ENCODE data around the gene LARGE1. TPM values are rescaled to one million over a fixed set of nuclear protein-coding genes. Genes with fewer than 3 reads are reported as not detected.
"Not testable (repeated sequence)": the region's sequence is repeated elsewhere in the genome, so short reads cannot be mapped to it uniquely, and the experiment has no call there.

Gene LARGE1
- total RNA-seq, 1 donor from 2014 or later, result 29.5 TPM

DNA sequence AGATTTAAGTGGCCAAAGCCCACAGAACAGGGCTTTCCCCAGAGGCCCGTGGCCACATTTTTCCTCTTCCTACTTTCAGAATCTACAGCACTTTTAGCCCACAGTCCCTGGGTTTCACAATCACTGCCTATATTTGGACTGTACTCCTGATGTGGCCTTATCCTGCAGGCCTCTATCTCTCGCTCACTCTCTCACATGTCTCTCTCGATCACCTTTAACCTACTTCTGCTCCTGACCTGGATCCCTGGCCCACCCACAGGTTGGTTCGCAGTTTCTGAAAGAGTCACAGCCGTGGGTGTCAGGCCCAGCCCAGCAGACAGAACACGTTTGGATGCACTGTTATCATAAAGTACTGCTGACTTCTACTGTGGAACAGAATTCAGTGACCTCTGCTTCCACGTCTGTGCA lies 55.5 kb downstream of the LARGE1 start:
- Histone ChIP-seq H3K9me3 (no peaks in the 10 kb centered on the region), H3K4me1 (peaks cover 31% of the 10 kb centered on the region), H3K27ac (peak overlapping the region; percentile 69), H3K36me3 (no peaks in the 10 kb centered on the region), H3K4me3 (no peak overlapping the region), H3K27me3 (no peaks in the 10 kb centered on the region)
- TF ChIP-seq POLR2A (IDR thresholded peaks at IDR 0.05) (no peak), POLR2AphosphoS5 (IDR thresholded peaks at IDR 0.05; ENCODE audit: insufficient read depth in 1 of 2, low read depth in 1 of 2) (no peak), CTCF (IDR thresholded peaks at IDR 0.05) (no peak)
- no peak for DNase-seq (ENCODE audit: extremely low spot score in 2 of 2)
- intact Hi-C loops (cut with DNase I), result no loop called here

DNA sequence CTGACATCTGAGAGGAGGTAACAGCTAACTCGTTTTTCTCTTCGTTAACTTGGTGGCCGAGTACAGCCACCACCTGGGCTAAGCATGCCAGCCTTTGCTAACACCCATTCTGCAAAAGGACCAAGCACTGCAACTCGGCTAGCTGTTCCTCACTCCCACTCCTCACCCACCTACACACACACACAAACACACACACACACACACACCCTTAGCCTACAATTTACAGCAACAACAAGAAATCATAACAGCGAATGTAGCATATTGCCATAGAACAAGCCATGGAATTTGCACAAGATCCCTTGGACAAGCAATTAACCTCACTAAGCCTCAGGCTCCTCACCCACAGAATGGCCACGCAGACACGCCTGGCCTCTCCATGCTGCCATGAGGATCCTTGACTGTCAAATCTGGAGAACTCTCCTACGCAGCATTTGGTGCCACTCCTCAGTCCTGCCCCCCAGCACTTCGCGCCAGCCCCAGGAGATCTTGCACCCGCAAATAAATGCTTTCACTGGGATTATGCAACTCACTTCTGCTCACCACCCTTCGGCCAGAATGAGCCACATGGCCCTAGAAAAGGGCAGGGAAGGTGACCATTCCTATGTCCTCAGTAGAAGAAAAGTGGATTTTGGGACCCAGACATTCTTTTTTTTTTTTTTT lies 58.9 kb downstream of the LARGE1 start:
- peaks cover 17% of the 10 kb centered on the region for H3K4me1 ChIP-seq
- no peak for DNase-seq (ENCODE audit: extremely low spot score in 2 of 2)
- no peak overlapping the region for H3K27ac ChIP-seq
- H3K9me3 ChIP-seq, result no peaks in the 10 kb centered on the region
- H3K4me3 ChIP-seq, result no peak overlapping the region
- no peaks in the 10 kb centered on the region for H3K27me3 ChIP-seq
- no peaks in the 10 kb centered on the region for H3K36me3 ChIP-seq
- no peak for TF ChIP-seq POLR2AphosphoS5 (IDR thresholded peaks at IDR 0.05; ENCODE audit: insufficient read depth in 1 of 2, low read depth in 1 of 2)
- TF ChIP-seq CTCF (IDR thresholded peaks at IDR 0.05), result no peak
- intact Hi-C loops (cut with DNase I), result no loop called here

- intact Hi-C loops (cut with DNase I), result no loop called here
- no peaks in the 10 kb centered on the region for H3K9me3 ChIP-seq
- H3K36me3 ChIP-seq, result no peaks in the 10 kb centered on the region
- H3K27ac ChIP-seq, result no peak overlapping the region
- no peaks in the 10 kb centered on the region for H3K27me3 ChIP-seq
- DNase-seq (ENCODE audit: extremely low spot score in 2 of 2), result no peak
- no peak overlapping the region for H3K4me3 ChIP-seq
- peaks cover 16% of the 10 kb centered on the region for H3K4me1 ChIP-seq
- TF ChIP-seq POLR2A (IDR thresholded peaks at IDR 0.05) (no peak), POLR2AphosphoS5 (IDR thresholded peaks at IDR 0.05; ENCODE audit: insufficient read depth in 1 of 2, low read depth in 1 of 2) (no peak)
Observed at GRCh38 chr22:33860386-33860785, 59.9 kb downstream of the LARGE1 start.

DNA sequence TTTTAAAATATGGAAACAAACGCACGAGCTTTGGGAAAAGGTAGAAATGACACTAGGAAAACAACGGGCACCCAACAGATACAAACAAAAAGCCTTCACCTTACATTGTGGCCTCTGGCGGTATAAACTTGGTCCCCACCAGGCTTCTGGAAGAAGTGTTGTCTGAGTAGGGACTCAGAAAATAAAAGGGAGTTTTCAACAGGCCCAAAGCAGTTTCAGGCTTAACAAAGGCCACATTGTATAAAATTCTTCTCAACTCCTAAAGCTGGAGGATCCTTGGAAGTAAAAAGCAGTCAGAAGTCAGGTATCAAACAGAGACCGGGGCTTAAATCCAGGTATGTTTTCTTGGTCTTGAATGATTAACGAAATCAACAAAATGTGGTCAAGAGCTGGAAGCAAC lies 61.0 kb downstream of the LARGE1 start:
- H3K27ac ChIP-seq, result no peak overlapping the region
- peaks cover 11% of the 10 kb centered on the region for H3K4me1 ChIP-seq
- intact Hi-C loops (cut with DNase I), result no loop called here
- H3K9me3 ChIP-seq, result no peaks in the 10 kb centered on the region
- H3K27me3 ChIP-seq, result no peaks in the 10 kb centered on the region
- no peak overlapping the region for H3K4me3 ChIP-seq
- no peak for DNase-seq (ENCODE audit: extremely low spot score in 2 of 2)
- no peak for TF ChIP-seq POLR2AphosphoS5 (IDR thresholded peaks at IDR 0.05; ENCODE audit: insufficient read depth in 1 of 2, low read depth in 1 of 2)
- no peak for TF ChIP-seq CTCF (IDR thresholded peaks at IDR 0.05)
- no peak for TF ChIP-seq POLR2A (IDR thresholded peaks at IDR 0.05)
- H3K36me3 ChIP-seq, result no peaks in the 10 kb centered on the region

- H3K27ac ChIP-seq; DNase-seq (ENCODE audit: extremely low spot score in 2 of 2); H3K4me3 ChIP-seq; H3K36me3 ChIP-seq; H3K27me3 ChIP-seq; intact Hi-C loops (cut with DNase I); H3K9me3 ChIP-seq: not testable (repeated sequence)
- H3K4me1 ChIP-seq, result peaks cover 10% of the 10 kb centered on the region
Observed at GRCh38 chr22:33858653-33859052, 61.6 kb downstream of the LARGE1 start.

GRCh38 chr22:33857767-33858166 lies 62.5 kb downstream of the LARGE1 start:
- H3K27me3 ChIP-seq; H3K4me3 ChIP-seq; H3K27ac ChIP-seq; intact Hi-C loops (cut with DNase I); DNase-seq (ENCODE audit: extremely low spot score in 2 of 2); H3K9me3 ChIP-seq; H3K36me3 ChIP-seq: not testable (repeated sequence)
- peaks cover 19% of the 10 kb centered on the region for H3K4me1 ChIP-seq
